NCI-H128 (cell line): ENCODE measurements around the gene CCNG1.

Source experiments
- DNase-seq: peaks from one replicate; lab custom pipeline; 2025; ENCODE audit not compliant: unreplicated experiment; lab: John Stamatoyannopoulos, UW

Gene CCNG1

DNA sequence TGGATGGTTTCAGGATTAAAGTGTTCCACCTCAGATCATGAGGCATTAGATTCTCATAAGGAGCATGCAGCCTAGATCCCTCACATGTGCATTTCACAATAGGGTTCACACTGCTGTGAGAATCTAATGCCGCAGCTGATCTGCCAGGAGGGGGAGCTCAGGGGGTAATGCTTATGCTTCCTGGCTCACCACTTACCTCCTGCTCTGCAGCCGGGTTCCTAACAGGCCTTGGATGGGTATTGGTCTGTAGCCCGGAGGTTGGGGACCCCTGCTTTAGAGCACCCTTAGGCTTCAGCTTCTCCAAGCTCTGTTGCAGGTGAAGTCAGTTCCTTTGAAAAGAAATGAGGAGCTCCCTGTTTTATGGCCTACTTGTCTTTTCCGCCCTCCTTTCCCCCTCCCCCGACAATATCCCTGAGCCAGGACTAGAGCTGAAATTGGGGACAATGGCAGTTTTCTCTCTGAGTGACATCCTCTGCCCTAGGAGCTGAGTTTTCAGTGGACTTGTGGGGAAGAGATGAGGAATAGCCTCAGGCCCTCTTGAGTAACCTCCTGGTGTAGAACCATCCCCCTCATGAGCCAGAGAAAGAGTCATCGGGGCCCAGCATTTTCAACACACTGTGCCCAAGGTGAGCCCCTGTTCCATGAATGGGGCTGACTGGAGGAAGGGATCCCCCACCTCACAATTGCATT is 51.8 kb downstream of the CCNG1 start:
- no peak for DNase-seq

DNA sequence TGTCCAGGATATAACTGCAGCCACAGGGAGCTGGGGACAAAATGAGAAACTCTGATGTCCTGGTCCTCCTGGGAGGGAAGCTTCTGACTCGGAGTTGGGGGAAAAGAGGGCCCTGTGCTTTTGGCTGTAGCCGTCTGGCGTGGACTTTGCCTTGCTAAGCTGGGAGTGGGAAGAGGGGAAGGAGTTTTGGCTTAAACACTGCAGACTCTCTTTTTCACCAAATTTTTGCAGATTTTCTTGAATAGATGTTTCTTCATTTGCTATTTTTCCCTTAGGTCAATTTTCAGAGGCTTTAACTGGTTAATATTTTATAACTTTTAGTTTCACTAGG is 52.3 kb downstream of the CCNG1 start:
- DNase-seq: no peak
